GM23338 (cell line): ENCODE results near the gene UST. TPM values are rescaled to one million over a fixed set of nuclear protein-coding genes. Genes with fewer than 3 reads are reported as not detected.

Experiments
- ATAC-seq: fragments of 200-7000 bp; cut with Tn5 transposase; 3 replicates; pipeline ENCODE4 v1.9.1; 2020
- DNase-seq: peaks from one replicate; pipeline ENCODE4 v3.0.0-alpha.2; 2015; ENCODE audit warnings: low spot score
- H2AFZ ChIP-seq: fragments of 200-600 bp; sonication (generic); 2 replicates; pipeline ENCODE4 v1.8.0; 2016; ENCODE audit warnings: antibody characterized with exemption, mild to moderate bottlenecking, moderate library complexity
- H3F3A ChIP-seq: fragments of 200-600 bp; sonication (generic); replicated peaks from 2 replicates; pipeline ENCODE4 v1.8.0; 2017; ENCODE audit warnings: antibody characterized with exemption, mixed run types, low read depth
- H3K27ac ChIP-seq: fragments of 200-600 bp; sonication (generic); 2 replicates; pipeline ENCODE4 v1.6.1; 2016; ENCODE audit warnings: low read depth
- H3K27me3 ChIP-seq: fragments of 200-600 bp; sonication (generic); 2 replicates; pipeline ENCODE4 v1.8.0; 2016; ENCODE audit warnings: mild to moderate bottlenecking, mixed run types, moderate library complexity; ENCODE audit not compliant: insufficient read depth
- H3K36me3 ChIP-seq: fragments of 200-600 bp; sonication (generic); 2 replicates; pipeline ENCODE4 v1.8.0; 2016; ENCODE audit warnings: mild to moderate bottlenecking; ENCODE audit not compliant: insufficient read depth
- H3K4me1 ChIP-seq: fragments of 200-600 bp; sonication (generic); 2 replicates; pipeline ENCODE4 v1.8.0; 2016; ENCODE audit warnings: mild to moderate bottlenecking, moderate library complexity; ENCODE audit not compliant: insufficient read depth
- H3K4me2 ChIP-seq: fragments of 200-600 bp; sonication (generic); 2 replicates; pipeline ENCODE4 v1.7.1; 2017; ENCODE audit warnings: mixed run types
- H3K4me3 ChIP-seq: fragments of 200-600 bp; sonication (generic); 2 replicates; pipeline ENCODE4 v1.6.1; 2016; ENCODE audit warnings: mixed run types
- H3K79me2 ChIP-seq: fragments of 200-600 bp; sonication (generic); replicated peaks from 2 replicates; pipeline ENCODE4 v1.8.0; 2017; ENCODE audit warnings: mild to moderate bottlenecking; ENCODE audit not compliant: insufficient read depth
- H3K9me2 ChIP-seq: fragments of 200-600 bp; sonication (generic); 2 replicates; pipeline ENCODE4 v1.8.0; 2017; ENCODE audit not compliant: insufficient read depth
- H4K20me1 ChIP-seq: fragments of 200-600 bp; sonication (generic); replicated peaks from 2 replicates; pipeline ENCODE4 v1.8.0; 2017; ENCODE audit warnings: mild to moderate bottlenecking; ENCODE audit not compliant: insufficient read depth
- H3K27ac Mint-ChIP-seq: 2 replicates; pipeline ENCODE4 v1.8.0; 2020; ENCODE audit warnings: inconsistent platforms, mild to moderate bottlenecking, moderate library complexity, mixed read lengths
- H3K27me3 Mint-ChIP-seq: 3 replicates; pipeline ENCODE4 v1.8.0; 2022; ENCODE audit warnings: low read depth, mild to moderate bottlenecking, moderate library complexity, mixed read lengths, inconsistent platforms; ENCODE audit not compliant: insufficient read depth, poor library complexity
- H3K36me3 Mint-ChIP-seq: 3 replicates; pipeline ENCODE4 v1.8.0; 2021; ENCODE audit warnings: low read depth, mild to moderate bottlenecking, inconsistent platforms, moderate library complexity, mixed read lengths
- H3K4me1 Mint-ChIP-seq: 3 replicates; pipeline ENCODE4 v1.8.0; 2020; ENCODE audit warnings: mild to moderate bottlenecking, inconsistent platforms, mixed read lengths
- H3K4me3 Mint-ChIP-seq: 3 replicates; pipeline ENCODE4 v1.8.0; 2021; ENCODE audit warnings: moderate library complexity, mild to moderate bottlenecking, inconsistent platforms, mixed read lengths
- H3K9me3 Mint-ChIP-seq: 3 replicates; pipeline ENCODE4 v1.8.0; 2020; ENCODE audit warnings: moderate library complexity, mild to moderate bottlenecking, inconsistent platforms, mixed read lengths
- CREB1 ChIP-seq: fragments of 250-450 bp; sonication (Bioruptor Pico); IDR thresholded peaks from 2 replicates; pipeline ENCODE4 v1.5.0; 2020; ENCODE audit warnings: low read depth, mild to moderate bottlenecking, moderate library complexity
- ETS1 ChIP-seq: IDR thresholded peaks from 2 replicates; pipeline ENCODE4 v1.6.1; 2016; ENCODE audit warnings: antibody characterized with exemption
- EZH2 ChIP-seq: fragments of 200-600 bp; sonication (generic); IDR thresholded peaks from one replicate; pipeline ENCODE4 v1.8.0; 2017; ENCODE audit warnings: antibody characterized with exemption, mild to moderate bottlenecking, low read depth; ENCODE audit not compliant: unreplicated experiment
- EZH2phosphoT487 ChIP-seq: fragments of 200-600 bp; sonication (generic); IDR thresholded peaks from one replicate; pipeline ENCODE4 v1.8.1; 2018; ENCODE audit warnings: antibody characterized with exemption; ENCODE audit not compliant: unreplicated experiment
- JUNB ChIP-seq: IDR thresholded peaks from one replicate; pipeline ENCODE4 v1.6.1; 2016; ENCODE audit warnings: antibody characterized with exemption; ENCODE audit not compliant: unreplicated experiment
- POLR2AphosphoS5 ChIP-seq: IDR thresholded peaks from 2 replicates; pipeline ENCODE4 v1.6.1; 2016; ENCODE audit warnings: antibody characterized with exemption, low read depth
- REST ChIP-seq: IDR thresholded peaks from one replicate; pipeline ENCODE4 v1.6.1; 2018; ENCODE audit warnings: antibody characterized with exemption; ENCODE audit not compliant: unreplicated experiment
- STAT1 ChIP-seq: IDR thresholded peaks from one replicate; pipeline ENCODE4 v1.6.1; 2016; ENCODE audit warnings: antibody characterized with exemption; ENCODE audit not compliant: unreplicated experiment
- ZNF114 ChIP-seq: fragments of 250-450 bp; sonication (Bioruptor Pico); IDR thresholded peaks from 2 replicates; pipeline ENCODE4 v1.5.0; 2020; ENCODE audit warnings: mild to moderate bottlenecking, moderate library complexity
- ZNF331 ChIP-seq: fragments of 250-450 bp; sonication (Bioruptor Pico); IDR thresholded peaks from 2 replicates; pipeline ENCODE4 v1.5.0; 2020; ENCODE audit warnings: low read depth, mild to moderate bottlenecking, moderate library complexity
- polyA plus RNA-seq: library from polyadenylated mRNA; unstranded; fragments of >200 nt; fragmentation: Nextera tagmentation; extraction: Ambion mirVana; gene quantifications from 2 replicates; pipeline ENCODE4 v1.2.1, GENCODE V29; 2016
- total RNA-seq: library from RNA; depleted of rRNA; stranded (reverse); fragments of >200 nt; shearing (Covaris generic); gene quantifications from 2 replicates; pipeline ENCODE4 v1.2.3, GENCODE V29; 2014
- TF ChIP-seq, protein P1 (sequence below), 2 experiments: fragments of 200-600 bp in 1 of 2; sonication (generic) in 1 of 2; conservative IDR thresholded peaks; 2 replicates each; pipeline versions ENCODE4 v1.5.1 to v1.6.1; 2016 to 2017; ENCODE audit warnings: antibody characterized with exemption in 2 of 2, low read depth in 2 of 2, mild to moderate bottlenecking in 2 of 2, moderate library complexity in 1 of 2
- TF ChIP-seq, protein P2 (sequence below): fragments of 250-450 bp; sonication (Bioruptor Pico); IDR thresholded peaks from 2 replicates; pipeline ENCODE4 v1.5.0; 2020; ENCODE audit warnings: mild to moderate bottlenecking, moderate library complexity

Gene UST
- total and polyA plus RNA-seq, 2 experiments from 2014 or later: 12.6 to 33.0 TPM

DNA sequence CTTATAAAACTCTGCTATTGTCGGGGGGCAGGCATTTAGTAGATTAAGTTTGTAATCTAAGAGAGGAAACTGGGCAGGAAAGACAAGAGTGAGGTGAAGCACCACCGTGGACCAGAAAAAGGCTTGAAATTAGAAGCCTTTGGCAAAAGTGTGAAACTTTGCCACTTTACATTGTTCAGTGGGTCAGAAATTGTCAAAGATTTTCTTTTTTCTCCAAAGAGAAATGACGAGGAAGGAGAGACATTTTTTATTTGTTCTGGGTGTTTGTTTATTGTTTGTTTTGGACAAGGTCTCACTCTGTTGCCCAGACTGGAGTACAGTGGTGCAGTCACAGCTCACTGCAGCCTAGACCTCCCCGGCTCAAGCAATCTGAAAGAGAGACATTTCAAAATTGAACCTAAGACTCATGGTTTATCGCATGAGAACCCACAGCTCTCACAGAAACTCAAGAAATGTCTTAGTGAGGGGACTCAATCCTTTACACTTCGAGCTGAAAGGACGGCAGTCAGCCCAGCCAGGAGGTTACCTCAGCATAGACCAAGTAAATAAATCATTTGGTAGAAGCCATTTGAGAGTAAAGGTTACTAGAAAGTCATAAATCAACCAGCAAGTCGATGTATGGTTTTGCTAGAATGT is 307.8 kb downstream of the UST start (continued):
- TF ChIP-seq, protein P1, sequence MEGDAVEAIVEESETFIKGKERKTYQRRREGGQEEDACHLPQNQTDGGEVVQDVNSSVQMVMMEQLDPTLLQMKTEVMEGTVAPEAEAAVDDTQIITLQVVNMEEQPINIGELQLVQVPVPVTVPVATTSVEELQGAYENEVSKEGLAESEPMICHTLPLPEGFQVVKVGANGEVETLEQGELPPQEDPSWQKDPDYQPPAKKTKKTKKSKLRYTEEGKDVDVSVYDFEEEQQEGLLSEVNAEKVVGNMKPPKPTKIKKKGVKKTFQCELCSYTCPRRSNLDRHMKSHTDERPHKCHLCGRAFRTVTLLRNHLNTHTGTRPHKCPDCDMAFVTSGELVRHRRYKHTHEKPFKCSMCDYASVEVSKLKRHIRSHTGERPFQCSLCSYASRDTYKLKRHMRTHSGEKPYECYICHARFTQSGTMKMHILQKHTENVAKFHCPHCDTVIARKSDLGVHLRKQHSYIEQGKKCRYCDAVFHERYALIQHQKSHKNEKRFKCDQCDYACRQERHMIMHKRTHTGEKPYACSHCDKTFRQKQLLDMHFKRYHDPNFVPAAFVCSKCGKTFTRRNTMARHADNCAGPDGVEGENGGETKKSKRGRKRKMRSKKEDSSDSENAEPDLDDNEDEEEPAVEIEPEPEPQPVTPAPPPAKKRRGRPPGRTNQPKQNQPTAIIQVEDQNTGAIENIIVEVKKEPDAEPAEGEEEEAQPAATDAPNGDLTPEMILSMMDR (conservative IDR thresholded peaks at IDR 0.05; ENCODE audit: low read depth in 2 of 2): no peak
- TF ChIP-seq, protein P2, sequence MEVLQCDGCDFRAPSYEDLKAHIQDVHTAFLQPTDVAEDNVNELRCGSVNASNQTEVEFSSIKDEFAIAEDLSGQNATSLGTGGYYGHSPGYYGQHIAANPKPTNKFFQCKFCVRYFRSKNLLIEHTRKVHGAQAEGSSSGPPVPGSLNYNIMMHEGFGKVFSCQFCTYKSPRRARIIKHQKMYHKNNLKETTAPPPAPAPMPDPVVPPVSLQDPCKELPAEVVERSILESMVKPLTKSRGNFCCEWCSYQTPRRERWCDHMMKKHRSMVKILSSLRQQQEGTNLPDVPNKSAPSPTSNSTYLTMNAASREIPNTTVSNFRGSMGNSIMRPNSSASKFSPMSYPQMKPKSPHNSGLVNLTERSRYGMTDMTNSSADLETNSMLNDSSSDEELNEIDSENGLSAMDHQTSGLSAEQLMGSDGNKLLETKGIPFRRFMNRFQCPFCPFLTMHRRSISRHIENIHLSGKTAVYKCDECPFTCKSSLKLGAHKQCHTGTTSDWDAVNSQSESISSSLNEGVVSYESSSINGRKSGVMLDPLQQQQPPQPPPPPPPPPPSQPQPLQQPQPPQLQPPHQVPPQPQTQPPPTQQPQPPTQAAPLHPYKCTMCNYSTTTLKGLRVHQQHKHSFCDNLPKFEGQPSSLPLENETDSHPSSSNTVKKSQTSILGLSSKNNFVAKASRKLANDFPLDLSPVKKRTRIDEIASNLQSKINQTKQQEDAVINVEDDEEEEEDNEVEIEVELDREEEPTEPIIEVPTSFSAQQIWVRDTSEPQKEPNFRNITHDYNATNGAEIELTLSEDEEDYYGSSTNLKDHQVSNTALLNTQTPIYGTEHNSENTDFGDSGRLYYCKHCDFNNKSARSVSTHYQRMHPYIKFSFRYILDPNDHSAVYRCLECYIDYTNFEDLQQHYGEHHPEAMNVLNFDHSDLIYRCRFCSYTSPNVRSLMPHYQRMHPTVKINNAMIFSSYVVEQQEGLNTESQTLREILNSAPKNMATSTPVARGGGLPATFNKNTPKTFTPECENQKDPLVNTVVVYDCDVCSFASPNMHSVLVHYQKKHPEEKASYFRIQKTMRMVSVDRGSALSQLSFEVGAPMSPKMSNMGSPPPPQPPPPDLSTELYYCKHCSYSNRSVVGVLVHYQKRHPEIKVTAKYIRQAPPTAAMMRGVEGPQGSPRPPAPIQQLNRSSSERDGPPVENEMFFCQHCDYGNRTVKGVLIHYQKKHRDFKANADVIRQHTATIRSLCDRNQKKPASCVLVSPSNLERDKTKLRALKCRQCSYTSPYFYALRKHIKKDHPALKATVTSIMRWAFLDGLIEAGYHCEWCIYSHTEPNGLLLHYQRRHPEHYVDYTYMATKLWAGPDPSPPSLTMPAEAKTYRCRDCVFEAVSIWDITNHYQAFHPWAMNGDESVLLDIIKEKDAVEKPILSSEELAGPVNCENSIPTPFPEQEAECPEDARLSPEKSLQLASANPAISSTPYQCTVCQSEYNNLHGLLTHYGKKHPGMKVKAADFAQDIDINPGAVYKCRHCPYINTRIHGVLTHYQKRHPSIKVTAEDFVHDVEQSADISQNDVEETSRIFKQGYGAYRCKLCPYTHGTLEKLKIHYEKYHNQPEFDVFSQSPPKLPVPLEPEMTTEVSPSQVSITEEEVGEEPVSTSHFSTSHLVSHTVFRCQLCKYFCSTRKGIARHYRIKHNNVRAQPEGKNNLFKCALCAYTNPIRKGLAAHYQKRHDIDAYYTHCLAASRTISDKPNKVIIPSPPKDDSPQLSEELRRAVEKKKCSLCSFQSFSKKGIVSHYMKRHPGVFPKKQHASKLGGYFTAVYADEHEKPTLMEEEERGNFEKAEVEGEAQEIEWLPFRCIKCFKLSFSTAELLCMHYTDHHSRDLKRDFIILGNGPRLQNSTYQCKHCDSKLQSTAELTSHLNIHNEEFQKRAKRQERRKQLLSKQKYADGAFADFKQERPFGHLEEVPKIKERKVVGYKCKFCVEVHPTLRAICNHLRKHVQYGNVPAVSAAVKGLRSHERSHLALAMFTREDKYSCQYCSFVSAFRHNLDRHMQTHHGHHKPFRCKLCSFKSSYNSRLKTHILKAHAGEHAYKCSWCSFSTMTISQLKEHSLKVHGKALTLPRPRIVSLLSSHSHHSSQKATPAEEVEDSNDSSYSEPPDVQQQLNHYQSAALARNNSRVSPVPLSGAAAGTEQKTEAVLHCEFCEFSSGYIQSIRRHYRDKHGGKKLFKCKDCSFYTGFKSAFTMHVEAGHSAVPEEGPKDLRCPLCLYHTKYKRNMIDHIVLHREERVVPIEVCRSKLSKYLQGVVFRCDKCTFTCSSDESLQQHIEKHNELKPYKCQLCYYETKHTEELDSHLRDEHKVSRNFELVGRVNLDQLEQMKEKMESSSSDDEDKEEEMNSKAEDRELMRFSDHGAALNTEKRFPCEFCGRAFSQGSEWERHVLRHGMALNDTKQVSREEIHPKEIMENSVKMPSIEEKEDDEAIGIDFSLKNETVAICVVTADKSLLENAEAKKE: no peak
- no peak for TF ChIP-seq ZNF114

DNA sequence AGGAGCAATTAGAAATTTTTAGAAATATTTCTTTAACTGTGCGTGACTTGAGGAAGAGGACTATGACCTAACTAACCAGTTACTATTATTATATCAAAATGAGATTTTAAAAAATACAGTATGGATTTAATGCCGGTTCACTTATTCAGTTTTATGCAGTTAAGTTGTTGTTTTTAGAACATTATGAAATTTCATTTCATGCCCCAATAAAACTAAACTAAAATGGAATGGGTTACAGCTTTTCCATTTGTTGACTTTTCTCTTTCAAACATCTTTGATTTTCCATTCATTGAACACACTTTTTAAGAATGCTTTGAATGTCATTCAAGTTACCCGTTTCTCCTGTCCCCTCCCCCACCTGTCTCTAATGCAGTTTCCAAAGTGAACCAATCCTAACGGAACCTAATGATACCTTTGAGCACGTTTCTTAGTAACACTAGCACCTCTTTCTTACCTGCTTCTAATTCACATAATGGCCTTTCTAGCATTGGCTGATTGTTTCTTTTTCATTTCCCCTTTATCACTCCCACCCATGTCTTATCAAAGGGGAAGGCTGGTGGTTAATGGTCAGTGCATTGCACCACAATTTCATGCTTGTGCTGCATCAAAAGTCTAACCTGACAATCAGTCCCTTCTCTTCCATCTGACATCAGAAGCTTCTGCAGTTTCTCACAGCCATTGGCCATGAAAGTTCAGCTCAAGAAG is 308.5 kb downstream of the UST start:
- no peak overlapping the region for H3K27ac Mint-ChIP-seq
- H3K4me1 Mint-ChIP-seq: peaks cover 51% of the 10 kb centered on the region
- Histone ChIP-seq H2AFZ (no peak overlapping the region), H3K9me2 (no peaks in the 10 kb centered on the region), H3K27me3 (no peaks in the 10 kb centered on the region), H4K20me1 (no peaks in the 10 kb centered on the region), H3K4me1 (peaks cover 17% of the 10 kb centered on the region), H3K4me3 (no peak overlapping the region), H3K36me3 (no peaks in the 10 kb centered on the region), H3K79me2 (no peaks in the 10 kb centered on the region), H3F3A (no peaks in the 10 kb centered on the region), H3K27ac (no peak overlapping the region; the same call in 1 of the 2 replicates), H3K4me2 (no peak overlapping the region)
- peaks cover 4% of the 10 kb centered on the region for H3K27me3 Mint-ChIP-seq
- no peak for DNase-seq
- H3K4me3 Mint-ChIP-seq: no peak overlapping the region
- 0 out of 3 replicates have a peak, but pooled peaks cover 5% of the 10 kb centered on the region for H3K36me3 Mint-ChIP-seq
- no peaks in the 10 kb centered on the region for H3K9me3 Mint-ChIP-seq
- ATAC-seq: no peak
- TF ChIP-seq ETS1 (no peak), EZH2phosphoT487 (no peak), STAT1 (no peak), JUNB (no peak), CREB1 (CRISPR knock-in tag) (no peak), EZH2 (no peak), REST (no peak), ZNF331 (CRISPR knock-in tag) (no peak), ZNF114 (no peak), POLR2AphosphoS5 (no peak)
